Measurements from ENCODE around the gene CD6. TPM values are rescaled to one million over a fixed set of nuclear protein-coding genes. Genes with fewer than 3 reads are reported as not detected.

CD6 gene
- total and polyA plus RNA-seq, 2 of the 8 experiments (the other 6 are each of a cell fraction or from before 2014, with no cell fraction given), result 0.03 TPM; not detected in 1

DNA sequence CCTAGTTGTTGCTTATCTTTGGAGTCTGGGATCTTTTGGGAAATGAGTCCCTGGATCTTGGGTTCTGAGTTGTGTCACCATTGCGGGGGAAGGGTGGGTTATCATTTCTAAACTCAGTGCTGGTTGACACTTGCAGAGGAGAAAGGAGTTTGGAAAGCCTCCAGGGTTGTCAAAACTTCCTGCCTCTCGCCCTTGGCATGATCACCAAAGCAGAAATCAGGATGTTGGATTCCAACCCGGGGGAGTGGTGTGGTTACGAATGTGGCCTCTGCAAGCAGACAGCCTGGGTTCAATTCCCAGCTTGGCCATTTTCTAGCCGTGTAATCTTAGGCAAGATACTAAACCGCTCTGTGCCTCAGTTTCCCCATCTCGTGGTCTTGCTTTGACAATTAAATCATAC lies 24.3 kb downstream of the CD6 start (continued):
- TF ChIP-seq, protein P1, sequence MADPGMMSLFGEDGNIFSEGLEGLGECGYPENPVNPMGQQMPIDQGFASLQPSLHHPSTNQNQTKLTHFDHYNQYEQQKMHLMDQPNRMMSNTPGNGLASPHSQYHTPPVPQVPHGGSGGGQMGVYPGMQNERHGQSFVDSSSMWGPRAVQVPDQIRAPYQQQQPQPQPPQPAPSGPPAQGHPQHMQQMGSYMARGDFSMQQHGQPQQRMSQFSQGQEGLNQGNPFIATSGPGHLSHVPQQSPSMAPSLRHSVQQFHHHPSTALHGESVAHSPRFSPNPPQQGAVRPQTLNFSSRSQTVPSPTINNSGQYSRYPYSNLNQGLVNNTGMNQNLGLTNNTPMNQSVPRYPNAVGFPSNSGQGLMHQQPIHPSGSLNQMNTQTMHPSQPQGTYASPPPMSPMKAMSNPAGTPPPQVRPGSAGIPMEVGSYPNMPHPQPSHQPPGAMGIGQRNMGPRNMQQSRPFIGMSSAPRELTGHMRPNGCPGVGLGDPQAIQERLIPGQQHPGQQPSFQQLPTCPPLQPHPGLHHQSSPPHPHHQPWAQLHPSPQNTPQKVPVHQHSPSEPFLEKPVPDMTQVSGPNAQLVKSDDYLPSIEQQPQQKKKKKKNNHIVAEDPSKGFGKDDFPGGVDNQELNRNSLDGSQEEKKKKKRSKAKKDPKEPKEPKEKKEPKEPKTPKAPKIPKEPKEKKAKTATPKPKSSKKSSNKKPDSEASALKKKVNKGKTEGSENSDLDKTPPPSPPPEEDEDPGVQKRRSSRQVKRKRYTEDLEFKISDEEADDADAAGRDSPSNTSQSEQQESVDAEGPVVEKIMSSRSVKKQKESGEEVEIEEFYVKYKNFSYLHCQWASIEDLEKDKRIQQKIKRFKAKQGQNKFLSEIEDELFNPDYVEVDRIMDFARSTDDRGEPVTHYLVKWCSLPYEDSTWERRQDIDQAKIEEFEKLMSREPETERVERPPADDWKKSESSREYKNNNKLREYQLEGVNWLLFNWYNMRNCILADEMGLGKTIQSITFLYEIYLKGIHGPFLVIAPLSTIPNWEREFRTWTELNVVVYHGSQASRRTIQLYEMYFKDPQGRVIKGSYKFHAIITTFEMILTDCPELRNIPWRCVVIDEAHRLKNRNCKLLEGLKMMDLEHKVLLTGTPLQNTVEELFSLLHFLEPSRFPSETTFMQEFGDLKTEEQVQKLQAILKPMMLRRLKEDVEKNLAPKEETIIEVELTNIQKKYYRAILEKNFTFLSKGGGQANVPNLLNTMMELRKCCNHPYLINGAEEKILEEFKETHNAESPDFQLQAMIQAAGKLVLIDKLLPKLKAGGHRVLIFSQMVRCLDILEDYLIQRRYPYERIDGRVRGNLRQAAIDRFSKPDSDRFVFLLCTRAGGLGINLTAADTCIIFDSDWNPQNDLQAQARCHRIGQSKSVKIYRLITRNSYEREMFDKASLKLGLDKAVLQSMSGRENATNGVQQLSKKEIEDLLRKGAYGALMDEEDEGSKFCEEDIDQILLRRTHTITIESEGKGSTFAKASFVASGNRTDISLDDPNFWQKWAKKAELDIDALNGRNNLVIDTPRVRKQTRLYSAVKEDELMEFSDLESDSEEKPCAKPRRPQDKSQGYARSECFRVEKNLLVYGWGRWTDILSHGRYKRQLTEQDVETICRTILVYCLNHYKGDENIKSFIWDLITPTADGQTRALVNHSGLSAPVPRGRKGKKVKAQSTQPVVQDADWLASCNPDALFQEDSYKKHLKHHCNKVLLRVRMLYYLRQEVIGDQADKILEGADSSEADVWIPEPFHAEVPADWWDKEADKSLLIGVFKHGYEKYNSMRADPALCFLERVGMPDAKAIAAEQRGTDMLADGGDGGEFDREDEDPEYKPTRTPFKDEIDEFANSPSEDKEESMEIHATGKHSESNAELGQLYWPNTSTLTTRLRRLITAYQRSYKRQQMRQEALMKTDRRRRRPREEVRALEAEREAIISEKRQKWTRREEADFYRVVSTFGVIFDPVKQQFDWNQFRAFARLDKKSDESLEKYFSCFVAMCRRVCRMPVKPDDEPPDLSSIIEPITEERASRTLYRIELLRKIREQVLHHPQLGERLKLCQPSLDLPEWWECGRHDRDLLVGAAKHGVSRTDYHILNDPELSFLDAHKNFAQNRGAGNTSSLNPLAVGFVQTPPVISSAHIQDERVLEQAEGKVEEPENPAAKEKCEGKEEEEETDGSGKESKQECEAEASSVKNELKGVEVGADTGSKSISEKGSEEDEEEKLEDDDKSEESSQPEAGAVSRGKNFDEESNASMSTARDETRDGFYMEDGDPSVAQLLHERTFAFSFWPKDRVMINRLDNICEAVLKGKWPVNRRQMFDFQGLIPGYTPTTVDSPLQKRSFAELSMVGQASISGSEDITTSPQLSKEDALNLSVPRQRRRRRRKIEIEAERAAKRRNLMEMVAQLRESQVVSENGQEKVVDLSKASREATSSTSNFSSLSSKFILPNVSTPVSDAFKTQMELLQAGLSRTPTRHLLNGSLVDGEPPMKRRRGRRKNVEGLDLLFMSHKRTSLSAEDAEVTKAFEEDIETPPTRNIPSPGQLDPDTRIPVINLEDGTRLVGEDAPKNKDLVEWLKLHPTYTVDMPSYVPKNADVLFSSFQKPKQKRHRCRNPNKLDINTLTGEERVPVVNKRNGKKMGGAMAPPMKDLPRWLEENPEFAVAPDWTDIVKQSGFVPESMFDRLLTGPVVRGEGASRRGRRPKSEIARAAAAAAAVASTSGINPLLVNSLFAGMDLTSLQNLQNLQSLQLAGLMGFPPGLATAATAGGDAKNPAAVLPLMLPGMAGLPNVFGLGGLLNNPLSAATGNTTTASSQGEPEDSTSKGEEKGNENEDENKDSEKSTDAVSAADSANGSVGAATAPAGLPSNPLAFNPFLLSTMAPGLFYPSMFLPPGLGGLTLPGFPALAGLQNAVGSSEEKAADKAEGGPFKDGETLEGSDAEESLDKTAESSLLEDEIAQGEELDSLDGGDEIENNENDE (IDR thresholded peaks at IDR 0.05; ENCODE audit: insufficient replicate concordance, low read length), result no peak
- TF ChIP-seq SAP30 (IDR thresholded peaks at IDR 0.05; ENCODE audit: insufficient read depth, insufficient replicate concordance, low read length) (no peak), SP1 (IDR thresholded peaks at IDR 0.05; ENCODE audit: low read depth, low read length) (no peak), GTF2F1 (IDR thresholded peaks at IDR 0.05; ENCODE audit: borderline replicate concordance, low read depth, low read length) (no peak), JUND (IDR thresholded peaks at IDR 0.05; ENCODE audit: low read length) (no peak), TEAD4 (IDR thresholded peaks at IDR 0.05; ENCODE audit: low read depth, low read length) (no peak)

Measured in H1 (cell line).